HepG2 (cell line): ENCODE measurements around the gene DIS3L2.

Experiments used
- HNRNPLL ChIP-seq: fragments of 200-400 bp; formaldehyde crosslinking; IDR thresholded peaks from 2 replicates; pipeline ENCODE4 v1.6.1; 2017; ENCODE audit warnings: mild to moderate bottlenecking, low read depth, low read length; ENCODE audit not compliant: poor library complexity, severe bottlenecking
- HOXA7 ChIP-seq: sonication (generic); formaldehyde crosslinking; IDR thresholded peaks from 2 replicates; pipeline ENCODE4 v1.8.1; 2022; ENCODE audit warnings: mild to moderate bottlenecking, missing genetic modification reagents, moderate library complexity
- MBNL3 ChIP-seq: fragments of 250-450 bp; sonication (Bioruptor Pico); conservative IDR thresholded peaks from 2 replicates; pipeline ENCODE4 v1.8.0; 2022; ENCODE audit warnings: mild to moderate bottlenecking, inconsistent platforms
- POLR2AphosphoS5 ChIP-seq: IDR thresholded peaks from 2 replicates; pipeline ENCODE4 v1.6.1; 2012; ENCODE audit warnings: low read depth, low read length
- U2AF1 ChIP-seq: fragments of 200-400 bp; formaldehyde crosslinking; optimal IDR thresholded peaks from 2 replicates; pipeline ENCODE3; 2017; ENCODE audit warnings: mild to moderate bottlenecking, low read depth, low read length
- ZBTB42 ChIP-seq: sonication (generic); formaldehyde crosslinking; IDR thresholded peaks from 2 replicates; pipeline ENCODE4 v1.5.0; 2020; ENCODE audit warnings: mild to moderate bottlenecking, missing genetic modification reagents
- ZNF282 ChIP-seq: fragments of 450-650 bp; IDR thresholded peaks from 2 replicates; pipeline ENCODE4 v1.6.1; 2018; ENCODE audit not compliant: partially characterized antibody
- ZNF484 ChIP-seq: sonication (generic); formaldehyde crosslinking; IDR thresholded peaks from 2 replicates; pipeline ENCODE4 v1.5.1; 2020; ENCODE audit warnings: mild to moderate bottlenecking, low read depth, missing genetic modification reagents, borderline replicate concordance
- ZNF503 ChIP-seq: sonication (generic); formaldehyde crosslinking; IDR thresholded peaks from 2 replicates; pipeline ENCODE4 v1.4.0; 2020; ENCODE audit warnings: missing genetic modification reagents
- TF ChIP-seq, protein P1 (sequence below): sonication (generic); formaldehyde crosslinking; IDR thresholded peaks from 2 replicates; pipeline ENCODE4 v1.5.0; 2020; ENCODE audit warnings: mild to moderate bottlenecking, missing genetic modification reagents, moderate library complexity
- TF ChIP-seq, protein P2 (sequence below): sonication (generic); formaldehyde crosslinking; IDR thresholded peaks from 2 replicates; pipeline ENCODE4 v1.4.0; 2020; ENCODE audit warnings: low read depth, missing genetic modification reagents

DNA sequence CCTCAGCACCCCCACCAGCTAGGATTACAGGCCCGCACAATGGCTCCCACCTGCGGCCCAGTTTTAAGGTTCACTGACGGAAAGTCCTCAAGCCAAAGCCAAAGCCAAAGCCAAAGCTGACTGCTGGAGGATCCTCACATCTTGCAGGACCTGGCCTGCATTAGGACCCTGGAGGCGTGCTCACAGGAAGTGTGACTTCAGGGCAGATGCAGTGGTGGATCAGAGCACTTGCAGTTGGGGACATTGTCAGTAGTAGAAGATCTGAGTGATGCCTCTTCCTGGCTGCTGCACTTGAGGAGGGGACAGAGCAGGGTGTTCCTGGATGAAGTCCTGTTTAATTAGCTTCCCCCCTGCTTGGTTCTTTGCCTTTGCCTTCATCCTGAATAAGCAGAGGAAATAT, 348.1 kb downstream of the DIS3L2 start:
- TF ChIP-seq, protein P1, sequence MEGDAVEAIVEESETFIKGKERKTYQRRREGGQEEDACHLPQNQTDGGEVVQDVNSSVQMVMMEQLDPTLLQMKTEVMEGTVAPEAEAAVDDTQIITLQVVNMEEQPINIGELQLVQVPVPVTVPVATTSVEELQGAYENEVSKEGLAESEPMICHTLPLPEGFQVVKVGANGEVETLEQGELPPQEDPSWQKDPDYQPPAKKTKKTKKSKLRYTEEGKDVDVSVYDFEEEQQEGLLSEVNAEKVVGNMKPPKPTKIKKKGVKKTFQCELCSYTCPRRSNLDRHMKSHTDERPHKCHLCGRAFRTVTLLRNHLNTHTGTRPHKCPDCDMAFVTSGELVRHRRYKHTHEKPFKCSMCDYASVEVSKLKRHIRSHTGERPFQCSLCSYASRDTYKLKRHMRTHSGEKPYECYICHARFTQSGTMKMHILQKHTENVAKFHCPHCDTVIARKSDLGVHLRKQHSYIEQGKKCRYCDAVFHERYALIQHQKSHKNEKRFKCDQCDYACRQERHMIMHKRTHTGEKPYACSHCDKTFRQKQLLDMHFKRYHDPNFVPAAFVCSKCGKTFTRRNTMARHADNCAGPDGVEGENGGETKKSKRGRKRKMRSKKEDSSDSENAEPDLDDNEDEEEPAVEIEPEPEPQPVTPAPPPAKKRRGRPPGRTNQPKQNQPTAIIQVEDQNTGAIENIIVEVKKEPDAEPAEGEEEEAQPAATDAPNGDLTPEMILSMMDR (CRISPR knock-in tag): no peak
- TF ChIP-seq ZNF503 (CRISPR knock-in tag): no peak
- no peak for TF ChIP-seq ZBTB42 (CRISPR knock-in tag)
- no peak for TF ChIP-seq HOXA7 (CRISPR knock-in tag)
- TF ChIP-seq U2AF1: no peak
- TF ChIP-seq, protein P2, sequence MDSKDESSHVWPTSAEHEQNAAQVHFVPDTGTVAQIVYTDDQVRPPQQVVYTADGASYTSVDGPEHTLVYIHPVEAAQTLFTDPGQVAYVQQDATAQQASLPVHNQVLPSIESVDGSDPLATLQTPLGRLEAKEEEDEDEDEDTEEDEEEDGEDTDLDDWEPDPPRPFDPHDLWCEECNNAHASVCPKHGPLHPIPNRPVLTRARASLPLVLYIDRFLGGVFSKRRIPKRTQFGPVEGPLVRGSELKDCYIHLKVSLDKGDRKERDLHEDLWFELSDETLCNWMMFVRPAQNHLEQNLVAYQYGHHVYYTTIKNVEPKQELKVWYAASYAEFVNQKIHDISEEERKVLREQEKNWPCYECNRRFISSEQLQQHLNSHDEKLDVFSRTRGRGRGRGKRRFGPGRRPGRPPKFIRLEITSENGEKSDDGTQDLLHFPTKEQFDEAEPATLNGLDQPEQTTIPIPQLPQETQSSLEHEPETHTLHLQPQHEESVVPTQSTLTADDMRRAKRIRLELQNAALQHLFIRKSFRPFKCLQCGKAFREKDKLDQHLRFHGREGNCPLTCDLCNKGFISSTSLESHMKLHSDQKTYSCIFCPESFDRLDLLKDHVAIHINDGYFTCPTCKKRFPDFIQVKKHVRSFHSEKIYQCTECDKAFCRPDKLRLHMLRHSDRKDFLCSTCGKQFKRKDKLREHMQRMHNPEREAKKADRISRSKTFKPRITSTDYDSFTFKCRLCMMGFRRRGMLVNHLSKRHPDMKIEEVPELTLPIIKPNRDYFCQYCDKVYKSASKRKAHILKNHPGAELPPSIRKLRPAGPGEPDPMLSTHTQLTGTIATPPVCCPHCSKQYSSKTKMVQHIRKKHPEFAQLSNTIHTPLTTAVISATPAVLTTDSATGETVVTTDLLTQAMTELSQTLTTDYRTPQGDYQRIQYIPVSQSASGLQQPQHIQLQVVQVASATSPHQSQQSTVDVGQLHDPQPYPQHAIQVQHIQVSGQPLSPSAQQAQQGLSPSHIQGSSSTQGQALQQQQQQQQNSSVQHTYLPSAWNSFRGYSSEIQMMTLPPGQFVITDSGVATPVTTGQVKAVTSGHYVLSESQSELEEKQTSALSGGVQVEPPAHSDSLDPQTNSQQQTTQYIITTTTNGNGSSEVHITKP (CRISPR knock-in tag): no peak
- no peak for TF ChIP-seq MBNL3
- no peak for TF ChIP-seq ZNF282
- no peak for TF ChIP-seq HNRNPLL
- TF ChIP-seq POLR2AphosphoS5: no peak
- no peak for TF ChIP-seq ZNF484
